Breast epithelium (tissue), 4 donors: Measurements from ENCODE around the gene ADH1C. TPM values are rescaled to one million over a fixed set of nuclear protein-coding genes. Genes with fewer than 3 reads are reported as not detected.
"Not testable (repeated sequence)": the region's sequence is repeated elsewhere in the genome, so short reads cannot be mapped to it uniquely, and the experiment has no call there.

ENCODE experiments used
- DNase-seq, 2 donors: peaks; one replicate each; pipeline ENCODE4 v3.0.0-alpha.2; 2019; ENCODE audit warnings: low spot score in 2 of 2
- H3K27ac ChIP-seq, 2 donors: fragments of 200-600 bp; sonication (generic) in 1 of 2; one replicate each; pipeline ENCODE4 v1.5.1; 2016 to 2019; ENCODE audit warnings: mild to moderate bottlenecking in 1 of 2
- H3K27me3 ChIP-seq, 2 donors: fragments of 200-600 bp; sonication (generic) in 1 of 2; one replicate each; pipeline versions ENCODE4 v1.5.1 to v1.6.0; 2017 to 2019; ENCODE audit warnings: control low read depth in 1 of 2, mild to moderate bottlenecking in 1 of 2
- H3K36me3 ChIP-seq: fragments of 200-600 bp; one replicate; pipeline ENCODE4 v1.5.1; 2019
- H3K4me1 ChIP-seq, 2 donors: fragments of 200-600 bp; sonication (generic); one replicate each; pipeline ENCODE4 v1.5.1; 2016 to 2019; ENCODE audit warnings: control low read depth in 1 of 2
- H3K4me3 ChIP-seq, 3 donors: fragments of 200-600 bp; sonication (generic); 1 replicate in 2 of 3; 2 replicates in 1 of 3; pipeline ENCODE4 v1.5.1; 2016 to 2019; ENCODE audit warnings: mild to moderate bottlenecking in 3 of 3, moderate library complexity in 2 of 3
- H3K9me3 ChIP-seq, 2 donors: fragments of 200-600 bp; sonication (generic) in 1 of 2; one replicate each; pipeline ENCODE4 v1.5.1; 2016 to 2019; ENCODE audit warnings: control low read depth in 1 of 2
- CTCF ChIP-seq, 3 donors: fragments of 450-650 bp; IDR thresholded peaks; one replicate each; pipeline ENCODE4 v1.5.1; 2016 to 2017; ENCODE audit warnings: antibody characterized with exemption in 3 of 3, mild to moderate bottlenecking in 3 of 3, moderate library complexity in 3 of 3
- POLR2A ChIP-seq: fragments of 450-650 bp; IDR thresholded peaks from one replicate; pipeline ENCODE4 v1.6.1; 2016; ENCODE audit warnings: antibody characterized with exemption, mild to moderate bottlenecking, moderate library complexity
- POLR2AphosphoS5 ChIP-seq, 3 donors: sonication (generic); formaldehyde crosslinking; IDR thresholded peaks; one replicate each; pipeline ENCODE4 v1.6.1; 2017; ENCODE audit warnings: antibody characterized with exemption in 3 of 3
- intact Hi-C: fragments of 100-400 bp; cut with DNase I; formaldehyde crosslinking; loops from one replicate; pipeline ENCODE4 v1.15.1; 2023; ENCODE audit warnings: low total_unique reads
- total RNA-seq, 3 donors: library from RNA; depleted of rRNA; stranded (reverse); fragments of >200 nt; gene quantifications; one replicate each; pipeline ENCODE4 v1.1.0, GENCODE V29; 2016

Gene ADH1C
- total RNA-seq, 3 donors from 2014 or later = 8.8 to 50.1 (median 31.8) TPM

GRCh38 chr4:99356992-99357391, 4.4 kb upstream of the ADH1C start:
- intact Hi-C loops = no loop called here
- H3K36me3 ChIP-seq = no peaks in the 10 kb centered on the region
- H3K4me1 ChIP-seq = no peaks in the 10 kb centered on the region
- no peak overlapping the region for H3K27ac ChIP-seq
- TF ChIP-seq POLR2AphosphoS5 (IDR thresholded peaks at IDR 0.05) = no peak
- no peak for TF ChIP-seq CTCF (IDR thresholded peaks at IDR 0.05)
- TF ChIP-seq POLR2A = no peak
- peaks cover 0 to 9% of the 10 kb centered on the region in 2 donors for H3K9me3 ChIP-seq
- no peaks in the 10 kb centered on the region for H3K27me3 ChIP-seq
- H3K4me3 ChIP-seq = no peak overlapping the region
- no peak for DNase-seq

- H3K9me3 ChIP-seq, H3K4me1 ChIP-seq, DNase-seq, H3K4me3 ChIP-seq, intact Hi-C loops, H3K27ac ChIP-seq, H3K27me3 ChIP-seq, H3K36me3 ChIP-seq: not testable (repeated sequence)
These were observed 3.6 kb upstream of the ADH1C start for GRCh38 chr4:99356149-99356548.

GRCh38 chr4:99351487-99351886, 1.1 kb downstream of the ADH1C start:
- no peaks in the 10 kb centered on the region for H3K36me3 ChIP-seq
- H3K27me3 ChIP-seq = no peaks in the 10 kb centered on the region
- no peaks in the 10 kb centered on the region for H3K4me1 ChIP-seq
- H3K27ac ChIP-seq = no peak overlapping the region
- no peak for DNase-seq
- TF ChIP-seq CTCF (IDR thresholded peaks at IDR 0.05) = no peak
- TF ChIP-seq POLR2A = no peak
- no peak for TF ChIP-seq POLR2AphosphoS5 (IDR thresholded peaks at IDR 0.05)
- intact Hi-C loops = no loop called here
- peak overlapping the region in 1 of 3 donors; percentile 18 for H3K4me3 ChIP-seq
- H3K9me3 ChIP-seq = no peaks in the 10 kb centered on the region

- no peak overlapping the region for H3K4me3 ChIP-seq
- TF ChIP-seq POLR2A = no peak
- no peak for TF ChIP-seq POLR2AphosphoS5 (IDR thresholded peaks at IDR 0.05)
- no peak for TF ChIP-seq CTCF (IDR thresholded peaks at IDR 0.05)
- no peak for DNase-seq
- H3K27me3 ChIP-seq = no peaks in the 10 kb centered on the region
- intact Hi-C loops = no loop called here
- no peaks in the 10 kb centered on the region for H3K9me3 ChIP-seq
- no peaks in the 10 kb centered on the region for H3K36me3 ChIP-seq
- H3K27ac ChIP-seq = no peak overlapping the region
- no peaks in the 10 kb centered on the region for H3K4me1 ChIP-seq
These were observed 3.2 kb downstream of the ADH1C start for GRCh38 chr4:99349338-99349737.

GRCh38 chr4:99342624-99343023, 9.9 kb downstream of the ADH1C start:
- H3K9me3 ChIP-seq, H3K27me3 ChIP-seq, intact Hi-C loops, H3K4me1 ChIP-seq, H3K36me3 ChIP-seq, H3K4me3 ChIP-seq, H3K27ac ChIP-seq, DNase-seq: not testable (repeated sequence)

GRCh38 chr4:99341426-99341825, 11.1 kb downstream of the ADH1C start:
- DNase-seq = no peak
- no peaks in the 10 kb centered on the region for H3K36me3 ChIP-seq
- no peak overlapping the region for H3K4me3 ChIP-seq
- no peaks in the 10 kb centered on the region for H3K4me1 ChIP-seq
- no peaks in the 10 kb centered on the region for H3K27me3 ChIP-seq
- no peaks in the 10 kb centered on the region for H3K9me3 ChIP-seq
- H3K27ac ChIP-seq = no peak overlapping the region
- intact Hi-C loops = no loop called here
- TF ChIP-seq CTCF (IDR thresholded peaks at IDR 0.05) (no peak), POLR2AphosphoS5 (IDR thresholded peaks at IDR 0.05) (no peak), POLR2A (no peak)
